Measurements from ENCODE around the gene KAZN. TPM values are rescaled to one million over a fixed set of nuclear protein-coding genes. Genes with fewer than 3 reads are reported as not detected.

KAZN gene
- polyA plus RNA-seq, 2 of the 4 experiments (the other 2 are of a cell fraction), result 1.3 to 1.9 TPM

DNA sequence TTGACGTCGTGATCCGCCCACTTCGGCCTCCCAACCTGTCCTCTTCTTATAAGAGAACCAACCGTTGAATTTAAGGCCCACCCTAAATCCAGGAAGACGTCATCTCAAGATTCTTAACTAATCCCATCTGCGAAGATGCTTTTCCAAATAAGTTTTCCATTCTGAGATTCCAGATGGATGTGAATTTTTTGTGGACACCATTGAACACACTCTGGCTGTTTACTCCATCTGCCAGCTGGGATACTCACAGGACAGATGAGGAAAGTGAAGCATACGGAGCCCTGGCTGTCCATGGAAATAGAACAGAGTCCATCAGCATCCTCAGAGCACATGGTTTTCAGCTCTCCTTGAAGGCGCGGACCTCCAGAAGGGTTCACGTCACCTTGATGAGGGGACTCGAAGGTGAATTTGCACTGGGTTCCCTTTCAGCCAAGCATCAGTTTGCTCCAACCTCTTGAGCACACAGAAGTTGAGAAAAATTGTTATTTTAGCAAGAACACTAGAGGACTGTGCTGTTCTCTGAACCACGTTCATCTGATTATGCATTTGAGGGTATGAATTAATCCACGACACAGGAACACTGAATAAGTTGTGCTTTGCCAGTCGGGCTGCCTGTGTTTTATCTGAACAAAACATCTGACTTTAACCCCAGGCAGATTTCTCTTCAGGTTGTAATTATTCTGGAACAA is 68.6 kb downstream of the KAZN start:
- Histone ChIP-seq H3K4me3 (no peak overlapping the region), H3K9me3 (no peaks in the 10 kb centered on the region), H3K27ac (no peak overlapping the region), H3K4me2 (no peak overlapping the region), H3K4me1 (no peaks in the 10 kb centered on the region)
- FAIRE-seq, result no peak
- WGBS (ENCODE audit: missing lambda C conversion rate), result 65% methylated on average over 15 of the region's 15 CpGs
- no peak for DNase-seq (ENCODE audit: low read depth in 1 of 2, low spot score in 1 of 2)
- ChIA-PET CTCF (interaction anchor here (1.3 kb wide), 1 partner anchor 11 kb away, joined by 3 read pairs; no protein-coding TSS in a partner anchor), POLR2A (no interaction called here)
- no peak for ATAC-seq
- TF ChIP-seq GATA3 (IDR thresholded peaks at IDR 0.05; ENCODE audit: borderline replicate concordance) (no peak), RFX5 (IDR thresholded peaks at IDR 0.05) (no peak), FOSB (CRISPR knock-in tag; IDR thresholded peaks at IDR 0.05) (no peak), EHF (CRISPR knock-in tag; IDR thresholded peaks at IDR 0.05) (no peak), KDM1A (IDR thresholded peaks at IDR 0.05; ENCODE audit: low read depth) (no peak), EHMT2 (IDR thresholded peaks at IDR 0.05; ENCODE audit: low read depth) (no peak), MYC (IDR thresholded peaks at IDR 0.05; ENCODE audit: borderline replicate concordance, low read length) (no peak)

DNA sequence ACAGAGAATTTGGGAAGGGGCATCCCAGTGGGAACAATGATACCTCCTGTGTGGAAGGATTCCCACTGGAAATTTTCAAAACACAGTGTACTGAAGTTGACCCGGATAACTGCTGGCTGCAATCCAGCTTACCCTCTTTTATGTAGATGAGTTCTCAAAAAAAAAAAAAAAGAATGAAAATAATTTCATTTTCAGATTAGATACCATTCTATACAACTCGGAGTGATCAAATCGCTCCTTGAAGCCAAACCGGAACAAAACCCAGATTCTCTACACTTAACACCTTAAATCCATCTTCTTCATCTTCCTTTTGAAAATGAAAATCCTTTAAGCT is 69.1 kb downstream of the KAZN start:
- WGBS (ENCODE audit: missing lambda C conversion rate), result 67% methylated on average over 4 of the region's 4 CpGs
- ChIA-PET POLR2A (no interaction called here), CTCF (interaction anchor here (0.7 to 1.3 kb wide), 2 partner anchors 12 to 16 kb away, joined by 3 read pairs; no protein-coding TSS in a partner anchor)
- ATAC-seq, result no peak
- TF ChIP-seq, protein P1, sequence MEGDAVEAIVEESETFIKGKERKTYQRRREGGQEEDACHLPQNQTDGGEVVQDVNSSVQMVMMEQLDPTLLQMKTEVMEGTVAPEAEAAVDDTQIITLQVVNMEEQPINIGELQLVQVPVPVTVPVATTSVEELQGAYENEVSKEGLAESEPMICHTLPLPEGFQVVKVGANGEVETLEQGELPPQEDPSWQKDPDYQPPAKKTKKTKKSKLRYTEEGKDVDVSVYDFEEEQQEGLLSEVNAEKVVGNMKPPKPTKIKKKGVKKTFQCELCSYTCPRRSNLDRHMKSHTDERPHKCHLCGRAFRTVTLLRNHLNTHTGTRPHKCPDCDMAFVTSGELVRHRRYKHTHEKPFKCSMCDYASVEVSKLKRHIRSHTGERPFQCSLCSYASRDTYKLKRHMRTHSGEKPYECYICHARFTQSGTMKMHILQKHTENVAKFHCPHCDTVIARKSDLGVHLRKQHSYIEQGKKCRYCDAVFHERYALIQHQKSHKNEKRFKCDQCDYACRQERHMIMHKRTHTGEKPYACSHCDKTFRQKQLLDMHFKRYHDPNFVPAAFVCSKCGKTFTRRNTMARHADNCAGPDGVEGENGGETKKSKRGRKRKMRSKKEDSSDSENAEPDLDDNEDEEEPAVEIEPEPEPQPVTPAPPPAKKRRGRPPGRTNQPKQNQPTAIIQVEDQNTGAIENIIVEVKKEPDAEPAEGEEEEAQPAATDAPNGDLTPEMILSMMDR (IDR thresholded peaks at IDR 0.05), result no peak
- TF ChIP-seq HOXB13 (CRISPR knock-in tag; IDR thresholded peaks at IDR 0.05; ENCODE audit: low read depth), result no peak
- TF ChIP-seq TP53 (CRISPR knock-in tag; IDR thresholded peaks at IDR 0.05), result no peak
- TF ChIP-seq HDAC2 (IDR thresholded peaks at IDR 0.05), result no peak
- no peak for TF ChIP-seq MAFK (IDR thresholded peaks at IDR 0.05; ENCODE audit: partially characterized antibody)
- TF ChIP-seq NFE2L2 (conservative IDR thresholded peaks at IDR 0.05; ENCODE audit: low read length), result no peak
- no peak for TF ChIP-seq EHMT2 (IDR thresholded peaks at IDR 0.05; ENCODE audit: low read depth)
- TF ChIP-seq, protein P2, sequence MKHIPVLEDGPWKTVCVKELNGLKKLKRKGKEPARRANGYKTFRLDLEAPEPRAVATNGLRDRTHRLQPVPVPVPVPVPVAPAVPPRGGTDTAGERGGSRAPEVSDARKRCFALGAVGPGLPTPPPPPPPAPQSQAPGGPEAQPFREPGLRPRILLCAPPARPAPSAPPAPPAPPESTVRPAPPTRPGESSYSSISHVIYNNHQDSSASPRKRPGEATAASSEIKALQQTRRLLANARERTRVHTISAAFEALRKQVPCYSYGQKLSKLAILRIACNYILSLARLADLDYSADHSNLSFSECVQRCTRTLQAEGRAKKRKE (CRISPR knock-in tag; IDR thresholded peaks at IDR 0.05; ENCODE audit: low read depth), result no peak
- TF ChIP-seq SMC3 (IDR thresholded peaks at IDR 0.05), result no peak
- no peak for TF ChIP-seq GATA3 (IDR thresholded peaks at IDR 0.05; ENCODE audit: borderline replicate concordance)
- no peak for TF ChIP-seq HOXA7 (CRISPR knock-in tag; IDR thresholded peaks at IDR 0.05)
- no peak for TF ChIP-seq CBX8 (IDR thresholded peaks at IDR 0.05)
- TF ChIP-seq ZSCAN20 (CRISPR knock-in tag; IDR thresholded peaks at IDR 0.05), result no peak
- TF ChIP-seq, protein P3, sequence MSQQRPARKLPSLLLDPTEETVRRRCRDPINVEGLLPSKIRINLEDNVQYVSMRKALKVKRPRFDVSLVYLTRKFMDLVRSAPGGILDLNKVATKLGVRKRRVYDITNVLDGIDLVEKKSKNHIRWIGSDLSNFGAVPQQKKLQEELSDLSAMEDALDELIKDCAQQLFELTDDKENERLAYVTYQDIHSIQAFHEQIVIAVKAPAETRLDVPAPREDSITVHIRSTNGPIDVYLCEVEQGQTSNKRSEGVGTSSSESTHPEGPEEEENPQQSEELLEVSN (IDR thresholded peaks at IDR 0.05; ENCODE audit: borderline replicate concordance, low read depth), result no peak
- TF ChIP-seq KDM5A (IDR thresholded peaks at IDR 0.05), result no peak
- Histone ChIP-seq H3K27ac (no peak overlapping the region), H3K4me1 (no peaks in the 10 kb centered on the region), H3K4me2 (no peak overlapping the region), H3K4me3 (no peak overlapping the region), H3K9me3 (no peaks in the 10 kb centered on the region)
- no peak for FAIRE-seq
- no peak for DNase-seq (ENCODE audit: low read depth in 1 of 2, low spot score in 1 of 2)

DNA sequence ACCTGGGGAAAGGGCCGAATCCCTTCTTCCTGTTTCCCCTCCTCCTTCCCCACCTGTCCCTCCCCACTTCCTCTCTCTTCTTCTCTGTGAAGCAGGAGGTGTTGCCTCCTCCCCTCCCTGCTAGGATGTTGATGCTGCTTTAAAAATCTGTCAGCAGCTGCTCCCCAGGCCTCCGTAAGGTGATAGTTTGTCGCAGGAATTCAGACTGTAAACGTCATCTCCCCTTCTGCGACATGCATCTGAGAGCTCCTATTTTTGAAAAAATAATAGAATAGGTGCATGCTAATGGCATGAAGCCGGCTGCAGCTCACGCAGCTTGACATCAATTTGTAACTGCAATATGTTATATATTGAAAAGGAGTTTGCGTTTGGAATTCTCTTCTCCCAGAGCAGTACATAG is 70.1 kb downstream of the KAZN start:
- POLR2A ChIA-PET, result no interaction called here

More for the DNA sequence above, 70.1 kb downstream of the KAZN start:
- H3K9me3 ChIP-seq, result no peaks in the 10 kb centered on the region
- ATAC-seq, result no peak
- no peaks in the 10 kb centered on the region for H3K4me1 ChIP-seq
- no peak overlapping the region for H3K4me3 ChIP-seq
- no peak for FAIRE-seq
- DNase-seq (ENCODE audit: low read depth in 1 of 2, low spot score in 1 of 2), result no peak
- TF ChIP-seq MAZ (IDR thresholded peaks at IDR 0.05; ENCODE audit: borderline replicate concordance, low read depth, low read length), result no peak
- TF ChIP-seq HOXB5 (CRISPR knock-in tag; IDR thresholded peaks at IDR 0.05), result no peak
- TF ChIP-seq POLR2AphosphoS2 (conservative IDR thresholded peaks at IDR 0.05; ENCODE audit: low read length), result no peak
- no peak for TF ChIP-seq MYC (IDR thresholded peaks at IDR 0.05; ENCODE audit: borderline replicate concordance, low read length)
- no peak for TF ChIP-seq NR3C1 (IDR thresholded peaks at IDR 0.05)
- CTCF ChIA-PET, result no interaction called here
- no peak overlapping the region for H3K4me2 ChIP-seq
- no peak overlapping the region for H3K27ac ChIP-seq
- WGBS (ENCODE audit: missing lambda C conversion rate), result 36% methylated on average over 8 of the region's 8 CpGs

Measured in A549 (cell line).